RWPE2 (cell line): Measurements from ENCODE around the gene MACO1.

Experiments used
- ATAC-seq: fragments of 200-7000 bp; cut with Tn5 transposase; 3 replicates; pipeline ENCODE4 v1.9.1; 2021; ENCODE audit warnings: low read depth
- DNase-seq: peaks from one replicate; pipeline ENCODE4 v3.0.0-alpha.2; 2020; ENCODE audit warnings: low spot score
- H3K27ac ChIP-seq: fragments of 450-650 bp; 2 replicates; pipeline ENCODE4 v1.5.1; 2017; ENCODE audit warnings: mild to moderate bottlenecking; ENCODE audit not compliant: poor library complexity, severe bottlenecking
- H3K27me3 ChIP-seq: fragments of 250-450 bp; sonication (Bioruptor Pico); 2 replicates; pipeline ENCODE4 v1.5.1; 2021; ENCODE audit warnings: mild to moderate bottlenecking, moderate library complexity; ENCODE audit not compliant: insufficient read depth, poor library complexity, severe bottlenecking
- H3K36me3 ChIP-seq: fragments of 250-450 bp; sonication (Bioruptor Pico); 2 replicates; pipeline ENCODE4 v1.5.1; 2020; ENCODE audit warnings: low read depth, mild to moderate bottlenecking, moderate library complexity
- H3K4me1 ChIP-seq: fragments of 250-450 bp; sonication (Bioruptor Pico); 2 replicates; pipeline ENCODE4 v1.5.1; 2021; ENCODE audit warnings: mild to moderate bottlenecking, moderate library complexity; ENCODE audit not compliant: insufficient read depth, poor library complexity, severe bottlenecking
- H3K4me3 ChIP-seq: fragments of 250-450 bp; sonication (Bioruptor Pico); 2 replicates; pipeline ENCODE4 v1.5.1; 2021; ENCODE audit warnings: mild to moderate bottlenecking, moderate library complexity; ENCODE audit not compliant: severe bottlenecking
- H3K9me3 ChIP-seq: fragments of 250-450 bp; sonication (Bioruptor Pico); 2 replicates; pipeline ENCODE4 v1.5.1; 2021; ENCODE audit warnings: mild to moderate bottlenecking, moderate library complexity; ENCODE audit not compliant: severe bottlenecking
- CTCF ChIP-seq: fragments of 450-650 bp; IDR thresholded peaks from one replicate; pipeline ENCODE4 v1.5.1; 2017; ENCODE audit warnings: mild to moderate bottlenecking, moderate library complexity; ENCODE audit not compliant: poor library complexity, severe bottlenecking

The MACO1 gene

GRCh38 chr1:25520446-25521061 lies 89.9 kb downstream of the MACO1 start:
- Histone ChIP-seq H3K27ac (no peak overlapping the region), H3K27me3 (no peaks in the 10 kb centered on the region), H3K9me3 (no peaks in the 10 kb centered on the region), H3K4me1 (no peaks in the 10 kb centered on the region), H3K36me3 (no peaks in the 10 kb centered on the region), H3K4me3 (no peak overlapping the region)
- ATAC-seq (peak; percentile 56; the same call in 2 of the 3 replicates), DNase-seq (no peak)
- TF ChIP-seq CTCF = peak; percentile 82

GRCh38 chr1:25522031-25522655 lies 91.4 kb downstream of the MACO1 start:
- Histone ChIP-seq H3K36me3 (no peaks in the 10 kb centered on the region), H3K27ac (no peak overlapping the region), H3K4me3 (no peak overlapping the region), H3K9me3 (no peaks in the 10 kb centered on the region), H3K4me1 (no peaks in the 10 kb centered on the region), H3K27me3 (no peaks in the 10 kb centered on the region)
- DNase-seq = no peak
- no peak for ATAC-seq
- TF ChIP-seq CTCF = no peak

- no peaks in the 10 kb centered on the region for H3K27me3 ChIP-seq
- TF ChIP-seq CTCF = no peak
- no peak for DNase-seq
- H3K36me3 ChIP-seq = no peaks in the 10 kb centered on the region
- no peak for ATAC-seq
- H3K9me3 ChIP-seq = no peaks in the 10 kb centered on the region
- H3K4me1 ChIP-seq = no peaks in the 10 kb centered on the region
- H3K4me3 ChIP-seq = no peak overlapping the region
- H3K27ac ChIP-seq = no peak overlapping the region
These were observed 92.8 kb downstream of the MACO1 start for GRCh38 chr1:25523542-25523941.

- DNase-seq = no peak
- no peak for TF ChIP-seq CTCF
These were observed 94.1 kb downstream of the MACO1 start for GRCh38 chr1:25524568-25525360.

More at GRCh38 chr1:25524568-25525360, 94.1 kb downstream of the MACO1 start:
- no peaks in the 10 kb centered on the region for H3K9me3 ChIP-seq
- H3K36me3 ChIP-seq = no peaks in the 10 kb centered on the region
- no peak for ATAC-seq
- H3K4me3 ChIP-seq = no peak overlapping the region
- H3K27me3 ChIP-seq = no peaks in the 10 kb centered on the region
- H3K4me1 ChIP-seq = no peaks in the 10 kb centered on the region
- H3K27ac ChIP-seq = no peak overlapping the region
